K562 (cell line): ENCODE measurements around the gene ZNF318. TPM values are rescaled to one million over a fixed set of nuclear protein-coding genes. Genes with fewer than 3 reads are reported as not detected.

Source experiments
- DEAF1 ChIP-seq: fragments of 450-650 bp; formaldehyde crosslinking; IDR thresholded peaks from 2 replicates; pipeline ENCODE4 v1.4.0; 2020; ENCODE audit warnings: mild to moderate bottlenecking, moderate library complexity
- HDAC2 ChIP-seq: fragments of 450-650 bp; IDR thresholded peaks from 2 replicates; pipeline ENCODE4 v1.6.1; 2016; ENCODE audit warnings: mild to moderate bottlenecking
- HES1 ChIP-seq: fragments of 450-650 bp; IDR thresholded peaks from 2 replicates; pipeline ENCODE4 v1.6.1; 2016; ENCODE audit warnings: low read depth, mild to moderate bottlenecking, moderate library complexity
- SMAD4 ChIP-seq: fragments of 250-450 bp; sonication (Bioruptor Pico); conservative IDR thresholded peaks from 2 replicates; pipeline ENCODE4 v1.8.0; 2021; ENCODE audit warnings: inconsistent platforms, mild to moderate bottlenecking, moderate library complexity
- SPI1 ChIP-seq: IDR thresholded peaks from 2 replicates; pipeline ENCODE4 v1.6.1; 2011; ENCODE audit warnings: low read depth, low read length, control low read depth, borderline replicate concordance
- ZNF133 ChIP-seq: fragments of 250-450 bp; sonication (Bioruptor Pico); IDR thresholded peaks from 2 replicates; pipeline ENCODE4 v1.4.0; 2020; ENCODE audit warnings: mild to moderate bottlenecking
- ZNF239 ChIP-seq: fragments of 250-450 bp; sonication (Bioruptor Pico); IDR thresholded peaks from 2 replicates; pipeline ENCODE4 v1.4.0; 2020; ENCODE audit warnings: mild to moderate bottlenecking
- polyA plus RNA-seq, 8 experiments: library from polyadenylated mRNA; depleted of rRNA in 4 of 8; stranded (reverse) in 5 of 8; unstranded in 3 of 8; fragments of >200 nt; fragmentation: Nextera tagmentation in 2 of 8; fragmentation: Illumina TruSeq in 1 of 8; extraction: Ambion mirVana in 2 of 8; extraction: Trizol in 1 of 8; gene quantifications; 2 replicates each; pipeline versions ENCODE4 v1.2.1 to v1.2.3, GENCODE V29; 2011 to 2014; ENCODE audit warnings: inconsistent platforms in 1 of 8, missing spikeins in 1 of 8
- total RNA-seq, 7 experiments: library from RNA; depleted of rRNA in 6 of 7; stranded (reverse); fragments of >200 nt in 6 of 7; fragmentation: Illumina TruSeq in 2 of 7; extraction: Trizol in 2 of 7; gene quantifications; 2 replicates each; pipeline versions ENCODE4 v1.2.1 to v1.2.3, GENCODE V29; 2011 to 2021; ENCODE audit warnings: low replicate concordance in 1 of 7
- TF ChIP-seq, protein P1 (sequence below): IDR thresholded peaks from 3 replicates; pipeline ENCODE4 v1.6.1; 2011; ENCODE audit warnings: borderline replicate concordance, mild to moderate bottlenecking, moderate library complexity; ENCODE audit not compliant: insufficient read length; ENCODE audit errors: extremely low read depth
- TF ChIP-seq, protein P2 (sequence below): IDR thresholded peaks from 2 replicates; pipeline ENCODE4 v1.6.1; 2016; ENCODE audit warnings: missing genetic modification characterization, missing compliant biosample characterization
- TF ChIP-seq, protein P3 (sequence below), 2 experiments: fragments of 450-650 bp in 1 of 2; sonication (generic) in 1 of 2; formaldehyde crosslinking in 1 of 2; IDR thresholded peaks; 2 replicates each; pipeline versions ENCODE4 v1.7.1 to v1.9.0; 2016 to 2022; ENCODE audit warnings: inconsistent platforms in 1 of 2, mild to moderate bottlenecking in 1 of 2, missing genetic modification reagents in 1 of 2

ZNF318 gene
- total and polyA plus RNA-seq, 9 of the 15 experiments (the other 6 are each of a cell fraction or from before 2014, with no cell fraction given): 3.2 to 19.0 (median 9.2) TPM

GRCh38 chr6:43334466-43335095 is 34.9 kb downstream of the ZNF318 start (continued):
- TF ChIP-seq, protein P1, sequence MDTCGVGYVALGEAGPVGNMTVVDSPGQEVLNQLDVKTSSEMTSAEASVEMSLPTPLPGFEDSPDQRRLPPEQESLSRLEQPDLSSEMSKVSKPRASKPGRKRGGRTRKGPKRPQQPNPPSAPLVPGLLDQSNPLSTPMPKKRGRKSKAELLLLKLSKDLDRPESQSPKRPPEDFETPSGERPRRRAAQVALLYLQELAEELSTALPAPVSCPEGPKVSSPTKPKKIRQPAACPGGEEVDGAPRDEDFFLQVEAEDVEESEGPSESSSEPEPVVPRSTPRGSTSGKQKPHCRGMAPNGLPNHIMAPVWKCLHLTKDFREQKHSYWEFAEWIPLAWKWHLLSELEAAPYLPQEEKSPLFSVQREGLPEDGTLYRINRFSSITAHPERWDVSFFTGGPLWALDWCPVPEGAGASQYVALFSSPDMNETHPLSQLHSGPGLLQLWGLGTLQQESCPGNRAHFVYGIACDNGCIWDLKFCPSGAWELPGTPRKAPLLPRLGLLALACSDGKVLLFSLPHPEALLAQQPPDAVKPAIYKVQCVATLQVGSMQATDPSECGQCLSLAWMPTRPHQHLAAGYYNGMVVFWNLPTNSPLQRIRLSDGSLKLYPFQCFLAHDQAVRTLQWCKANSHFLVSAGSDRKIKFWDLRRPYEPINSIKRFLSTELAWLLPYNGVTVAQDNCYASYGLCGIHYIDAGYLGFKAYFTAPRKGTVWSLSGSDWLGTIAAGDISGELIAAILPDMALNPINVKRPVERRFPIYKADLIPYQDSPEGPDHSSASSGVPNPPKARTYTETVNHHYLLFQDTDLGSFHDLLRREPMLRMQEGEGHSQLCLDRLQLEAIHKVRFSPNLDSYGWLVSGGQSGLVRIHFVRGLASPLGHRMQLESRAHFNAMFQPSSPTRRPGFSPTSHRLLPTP: no peak
- TF ChIP-seq, protein P2, sequence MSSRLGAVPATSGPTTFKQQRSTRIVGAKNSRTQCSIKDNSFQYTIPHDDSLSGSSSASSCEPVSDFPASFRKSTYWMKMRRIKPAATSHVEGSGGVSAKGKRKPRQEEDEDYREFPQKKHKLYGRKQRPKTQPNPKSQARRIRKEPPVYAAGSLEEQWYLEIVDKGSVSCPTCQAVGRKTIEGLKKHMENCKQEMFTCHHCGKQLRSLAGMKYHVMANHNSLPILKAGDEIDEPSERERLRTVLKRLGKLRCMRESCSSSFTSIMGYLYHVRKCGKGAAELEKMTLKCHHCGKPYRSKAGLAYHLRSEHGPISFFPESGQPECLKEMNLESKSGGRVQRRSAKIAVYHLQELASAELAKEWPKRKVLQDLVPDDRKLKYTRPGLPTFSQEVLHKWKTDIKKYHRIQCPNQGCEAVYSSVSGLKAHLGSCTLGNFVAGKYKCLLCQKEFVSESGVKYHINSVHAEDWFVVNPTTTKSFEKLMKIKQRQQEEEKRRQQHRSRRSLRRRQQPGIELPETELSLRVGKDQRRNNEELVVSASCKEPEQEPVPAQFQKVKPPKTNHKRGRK (tag): no peak
- TF ChIP-seq HDAC2 (no peak), ZNF133 (CRISPR knock-in tag) (no peak), HES1 (no peak), SPI1 (peak; percentile 66; the same call in 1 of the 2 replicates), DEAF1 (CRISPR knock-in tag) (peak; percentile 66), ZNF239 (CRISPR knock-in tag) (no peak), SMAD4 (no peak)
- TF ChIP-seq, protein P3, sequence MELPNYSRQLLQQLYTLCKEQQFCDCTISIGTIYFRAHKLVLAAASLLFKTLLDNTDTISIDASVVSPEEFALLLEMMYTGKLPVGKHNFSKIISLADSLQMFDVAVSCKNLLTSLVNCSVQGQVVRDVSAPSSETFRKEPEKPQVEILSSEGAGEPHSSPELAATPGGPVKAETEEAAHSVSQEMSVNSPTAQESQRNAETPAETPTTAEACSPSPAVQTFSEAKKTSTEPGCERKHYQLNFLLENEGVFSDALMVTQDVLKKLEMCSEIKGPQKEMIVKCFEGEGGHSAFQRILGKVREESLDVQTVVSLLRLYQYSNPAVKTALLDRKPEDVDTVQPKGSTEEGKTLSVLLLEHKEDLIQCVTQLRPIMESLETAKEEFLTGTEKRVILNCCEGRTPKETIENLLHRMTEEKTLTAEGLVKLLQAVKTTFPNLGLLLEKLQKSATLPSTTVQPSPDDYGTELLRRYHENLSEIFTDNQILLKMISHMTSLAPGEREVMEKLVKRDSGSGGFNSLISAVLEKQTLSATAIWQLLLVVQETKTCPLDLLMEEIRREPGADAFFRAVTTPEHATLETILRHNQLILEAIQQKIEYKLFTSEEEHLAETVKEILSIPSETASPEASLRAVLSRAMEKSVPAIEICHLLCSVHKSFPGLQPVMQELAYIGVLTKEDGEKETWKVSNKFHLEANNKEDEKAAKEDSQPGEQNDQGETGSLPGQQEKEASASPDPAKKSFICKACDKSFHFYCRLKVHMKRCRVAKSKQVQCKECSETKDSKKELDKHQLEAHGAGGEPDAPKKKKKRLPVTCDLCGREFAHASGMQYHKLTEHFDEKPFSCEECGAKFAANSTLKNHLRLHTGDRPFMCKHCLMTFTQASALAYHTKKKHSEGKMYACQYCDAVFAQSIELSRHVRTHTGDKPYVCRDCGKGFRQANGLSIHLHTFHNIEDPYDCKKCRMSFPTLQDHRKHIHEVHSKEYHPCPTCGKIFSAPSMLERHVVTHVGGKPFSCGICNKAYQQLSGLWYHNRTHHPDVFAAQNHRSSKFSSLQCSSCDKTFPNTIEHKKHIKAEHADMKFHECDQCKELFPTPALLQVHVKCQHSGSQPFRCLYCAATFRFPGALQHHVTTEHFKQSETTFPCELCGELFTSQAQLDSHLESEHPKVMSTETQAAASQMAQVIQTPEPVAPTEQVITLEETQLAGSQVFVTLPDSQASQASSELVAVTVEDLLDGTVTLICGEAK (IDR thresholded peaks at IDR 0.05): 0 out of 2 replicates have a peak, but pooled peaks have one; percentile 46
- TF ChIP-seq, protein P3 (CRISPR knock-in tag; IDR thresholded peaks at IDR 0.05): no peak
